ENCODE results near the gene DCLK1. TPM values are rescaled to one million over a fixed set of nuclear protein-coding genes. Genes with fewer than 3 reads are reported as not detected.

DCLK1 gene
- total RNA-seq, 2 experiments from 2014 or later, result not detected

DNA sequence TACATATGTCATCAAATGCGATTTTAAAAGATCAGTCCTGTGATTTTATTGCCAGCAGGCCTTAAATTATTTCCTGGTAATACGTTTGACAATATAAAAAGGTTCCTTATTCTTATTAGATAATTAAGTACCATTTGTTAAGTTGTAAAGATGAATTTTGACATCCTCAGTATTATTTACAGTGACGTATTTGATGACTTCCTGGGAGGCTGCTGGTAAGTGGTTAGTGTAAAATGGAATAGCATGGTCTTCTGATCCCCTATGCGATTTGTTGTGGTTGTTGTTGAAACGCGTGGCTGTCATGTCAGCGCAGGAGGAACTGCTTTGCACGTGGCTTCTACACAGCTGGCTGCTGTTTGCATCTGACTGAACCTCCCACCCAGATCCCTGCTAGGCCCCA is 99.7 kb downstream of the DCLK1 start:
- peaks cover 4% of the 10 kb centered on the region for H3K9me3 Mint-ChIP-seq
- DNase-seq (no peak), ATAC-seq (ENCODE audit: low read depth) (no peak)
- H3K27me3 Mint-ChIP-seq, result peaks cover 2% of the 10 kb centered on the region
- H3K4me3 Mint-ChIP-seq, result no peak overlapping the region
- H3K27ac Mint-ChIP-seq, result no peak overlapping the region
- no peaks in the 10 kb centered on the region for H3K36me3 Mint-ChIP-seq
- no peaks in the 10 kb centered on the region for H3K4me1 Mint-ChIP-seq
- POLR2A ChIA-PET, result no interaction called here

DNA sequence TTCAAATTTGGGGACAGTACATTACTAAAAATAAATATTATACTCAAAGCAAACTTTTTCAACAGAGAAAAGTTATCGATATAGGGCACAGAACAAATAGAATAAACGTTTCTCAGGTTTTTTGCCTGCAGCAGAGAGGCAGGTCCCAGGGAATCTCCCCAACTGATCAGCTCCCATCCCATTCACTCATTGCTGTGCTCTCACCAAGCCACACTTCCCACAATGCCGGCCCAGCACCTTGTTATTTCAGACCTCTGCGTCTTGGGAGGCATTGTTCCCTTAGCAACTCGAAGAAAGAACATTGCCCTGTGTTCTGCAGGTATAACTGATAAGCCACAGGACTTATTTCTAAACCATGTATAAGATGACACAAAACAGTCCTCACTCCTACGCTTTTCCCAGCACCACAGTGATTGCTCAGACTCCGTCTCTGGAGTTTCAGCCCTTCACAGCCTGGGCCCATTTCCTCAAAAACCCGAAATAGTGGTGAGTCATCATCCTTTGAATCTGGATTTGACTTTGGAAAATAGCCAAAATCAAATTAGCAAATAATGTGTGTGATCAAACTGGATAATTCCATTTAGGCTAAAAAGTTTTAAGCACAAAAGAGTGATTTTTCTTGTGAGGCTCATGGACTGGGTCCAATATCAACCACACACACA is 100.4 kb downstream of the DCLK1 start:
- H3K9me3 Mint-ChIP-seq, result peaks cover 4% of the 10 kb centered on the region
- H3K27me3 Mint-ChIP-seq, result peaks cover 2% of the 10 kb centered on the region
- ATAC-seq (ENCODE audit: low read depth) (no peak), DNase-seq (no peak)
- no peaks in the 10 kb centered on the region for H3K36me3 Mint-ChIP-seq
- H3K4me1 Mint-ChIP-seq, result no peaks in the 10 kb centered on the region
- H3K27ac Mint-ChIP-seq, result no peak overlapping the region
- no peak overlapping the region for H3K4me3 Mint-ChIP-seq
- POLR2A ChIA-PET, result no interaction called here

DNA sequence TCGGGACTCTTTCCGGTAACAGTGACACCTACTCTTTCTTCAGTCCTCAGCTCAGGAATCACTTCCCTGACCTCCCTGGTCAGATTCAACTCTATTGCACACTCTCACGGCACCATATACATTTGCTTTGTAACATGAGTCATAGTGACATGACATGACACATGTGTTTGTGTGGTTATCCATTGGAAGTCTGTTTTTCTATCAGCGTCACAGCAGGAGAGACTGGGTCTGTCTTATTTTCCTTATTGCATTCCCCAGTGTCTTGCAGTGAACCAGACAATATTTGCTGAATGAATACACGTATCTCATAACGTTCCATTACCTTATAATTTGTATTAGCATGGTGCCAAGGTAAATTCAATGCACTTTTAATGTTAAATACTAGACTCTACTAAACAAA is 102.0 kb downstream of the DCLK1 start:
- Mint-ChIP-seq H3K4me1 (no peaks in the 10 kb centered on the region), H3K9me3 (peaks cover 2% of the 10 kb centered on the region), H3K4me3 (no peak overlapping the region), H3K36me3 (no peaks in the 10 kb centered on the region), H3K27me3 (peaks cover 2% of the 10 kb centered on the region), H3K27ac (no peak overlapping the region)
- DNase-seq (no peak), ATAC-seq (ENCODE audit: low read depth) (no peak)
- POLR2A ChIA-PET, result no interaction called here

DNA sequence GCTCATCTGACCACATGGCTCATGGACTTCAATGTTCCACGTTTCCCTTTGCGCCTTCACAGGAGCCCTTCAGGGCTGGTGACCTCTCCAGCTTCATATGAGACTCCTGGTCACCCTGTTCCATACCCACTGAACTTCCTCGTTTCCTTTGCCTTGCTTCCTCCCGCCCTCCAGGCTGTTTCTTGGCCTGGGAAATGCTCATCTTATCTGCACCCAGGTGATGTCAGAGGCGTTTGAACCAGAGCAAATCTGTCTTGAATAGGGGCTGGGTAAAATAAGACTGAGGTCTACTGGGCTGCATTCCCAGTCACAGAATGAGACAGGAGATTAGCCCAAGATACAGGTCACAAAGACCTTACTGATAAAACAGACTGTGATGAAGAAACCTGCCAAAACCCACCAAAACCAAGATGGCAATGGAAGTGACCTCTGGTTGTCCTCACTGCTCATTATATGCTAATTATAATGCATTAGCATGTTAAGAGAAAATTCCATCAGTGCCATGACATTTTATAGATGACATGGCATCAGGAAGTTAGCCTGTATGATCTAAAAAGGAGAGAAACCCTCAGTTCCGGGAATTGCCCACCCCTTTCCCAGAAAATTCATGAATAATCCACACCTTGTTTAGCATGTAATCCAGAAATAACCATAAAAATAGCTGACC is 102.7 kb downstream of the DCLK1 start:
- ATAC-seq (ENCODE audit: low read depth) (no peak), DNase-seq (no peak)
- Mint-ChIP-seq H3K27ac (no peak overlapping the region), H3K4me1 (no peaks in the 10 kb centered on the region), H3K36me3 (no peaks in the 10 kb centered on the region), H3K4me3 (no peak overlapping the region), H3K9me3 (peaks cover 2% of the 10 kb centered on the region), H3K27me3 (peaks cover 2% of the 10 kb centered on the region)
- POLR2A ChIA-PET, result no interaction called here

DNA sequence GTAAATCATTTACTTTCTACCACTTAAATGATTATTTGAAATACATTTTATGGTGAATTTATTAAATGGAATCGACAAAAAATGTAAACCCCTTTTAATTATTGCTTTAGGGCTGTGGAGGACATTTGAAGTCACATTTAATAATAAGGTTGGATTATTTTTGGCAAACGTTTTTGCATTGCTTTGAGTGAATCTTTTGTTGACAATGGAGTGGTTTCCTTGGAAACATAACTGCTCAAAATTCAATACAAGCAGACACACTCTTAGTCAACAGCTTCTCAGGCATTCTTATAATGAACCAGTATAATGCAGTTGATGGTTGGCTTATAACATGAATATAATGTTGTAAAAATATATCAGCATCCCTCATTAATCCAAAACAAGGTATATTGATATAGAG is 104.7 kb downstream of the DCLK1 start:
- no peak for ATAC-seq (ENCODE audit: low read depth)
- no peak for DNase-seq
- Mint-ChIP-seq H3K4me3 (no peak overlapping the region), H3K36me3 (no peaks in the 10 kb centered on the region), H3K4me1 (no peaks in the 10 kb centered on the region), H3K27ac (no peak overlapping the region), H3K27me3 (peaks cover 2% of the 10 kb centered on the region), H3K9me3 (peaks cover 2% of the 10 kb centered on the region)
- POLR2A ChIA-PET, result no interaction called here

DNA sequence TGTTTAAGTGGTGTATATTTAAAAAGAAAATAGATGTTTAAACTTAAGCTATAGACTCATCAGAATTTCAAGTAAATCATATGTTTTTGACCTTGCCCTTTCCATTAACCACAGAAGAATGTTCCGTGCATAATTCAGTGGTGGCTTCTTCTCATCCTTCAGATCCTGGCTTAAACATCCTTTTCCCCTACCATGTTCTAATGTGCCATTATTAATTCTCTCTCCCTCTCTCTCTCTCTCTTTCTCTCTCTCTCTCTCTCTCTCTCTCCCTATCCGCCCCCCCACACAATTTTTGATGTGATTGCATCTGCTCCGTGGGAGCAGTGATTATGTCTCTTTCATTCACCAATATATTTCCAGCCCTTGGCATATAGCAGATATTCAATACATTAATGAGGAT is 116.4 kb downstream of the DCLK1 start:
- Mint-ChIP-seq H3K27ac (no peak overlapping the region), H3K4me3 (no peak overlapping the region), H3K27me3 (no peaks in the 10 kb centered on the region), H3K36me3 (no peaks in the 10 kb centered on the region), H3K9me3 (peaks cover 9% of the 10 kb centered on the region), H3K4me1 (no peaks in the 10 kb centered on the region)
- POLR2A ChIA-PET, result no interaction called here
- no peak for DNase-seq
- no peak for ATAC-seq (ENCODE audit: low read depth)

DNA sequence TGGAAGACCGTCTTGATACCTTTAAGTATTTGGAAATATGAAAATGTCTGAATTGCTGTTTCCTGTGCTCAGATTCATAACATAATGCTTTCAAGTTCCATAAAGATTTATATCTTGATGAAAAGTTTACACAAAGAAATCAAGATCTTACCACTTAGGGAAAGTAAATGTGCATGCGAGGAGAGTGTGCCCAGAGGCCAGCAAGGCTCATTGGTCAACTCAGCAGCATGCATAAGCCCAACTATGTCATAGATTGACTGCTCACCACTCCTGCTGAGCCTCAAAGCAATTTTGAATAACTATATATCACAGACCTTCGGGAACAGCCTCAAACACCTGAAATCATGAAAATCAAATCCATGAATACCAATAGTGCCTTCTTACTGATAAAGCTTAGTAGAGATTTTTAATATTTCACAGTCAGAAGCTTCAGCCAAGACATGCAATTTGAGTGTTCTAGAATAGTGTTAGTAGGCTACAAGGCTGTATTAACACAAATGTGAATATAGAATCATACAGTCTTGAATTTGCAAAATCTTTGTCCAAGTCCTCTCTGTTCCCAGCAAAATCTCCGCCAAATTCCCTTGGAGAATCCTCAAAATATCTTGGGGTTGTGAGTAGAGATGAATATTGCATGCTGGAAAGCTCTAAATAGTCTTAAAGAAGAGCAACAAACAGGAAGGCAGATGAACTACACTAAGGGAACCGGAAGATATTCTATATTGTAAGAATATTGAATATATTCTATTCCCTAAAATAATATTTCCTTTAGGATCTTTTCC is 124.1 kb downstream of the DCLK1 start:
- POLR2A ChIA-PET, result no interaction called here
- Mint-ChIP-seq H3K9me3 (no peaks in the 10 kb centered on the region), H3K4me3 (no peak overlapping the region), H3K4me1 (no peaks in the 10 kb centered on the region), H3K27ac (no peak overlapping the region), H3K27me3 (no peaks in the 10 kb centered on the region), H3K36me3 (no peaks in the 10 kb centered on the region)
- ATAC-seq (ENCODE audit: low read depth) (no peak), DNase-seq (no peak)

DNA sequence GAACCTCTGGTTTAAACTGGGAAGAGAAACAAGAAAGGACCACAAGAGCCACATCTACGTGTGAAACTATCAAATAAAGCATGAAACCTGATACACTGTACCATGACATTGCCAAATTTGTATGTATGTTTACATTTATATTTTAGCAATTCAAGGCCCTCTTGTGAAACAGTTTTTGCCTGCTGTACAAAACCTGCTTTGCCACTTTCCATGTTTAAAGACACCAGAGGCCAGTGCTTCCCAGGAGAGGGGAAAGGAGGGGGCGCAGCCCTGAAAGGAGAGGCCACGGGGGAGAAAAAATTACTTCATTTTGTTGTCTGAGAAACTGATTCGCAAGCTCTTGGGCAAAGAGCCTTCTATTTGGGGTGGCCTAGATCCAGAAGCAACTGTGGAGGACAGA is 124.8 kb downstream of the DCLK1 start:
- H3K4me1 Mint-ChIP-seq, result no peaks in the 10 kb centered on the region
- H3K36me3 Mint-ChIP-seq, result no peaks in the 10 kb centered on the region
- H3K4me3 Mint-ChIP-seq, result no peak overlapping the region
- H3K9me3 Mint-ChIP-seq, result no peaks in the 10 kb centered on the region
- H3K27me3 Mint-ChIP-seq, result no peaks in the 10 kb centered on the region
- H3K27ac Mint-ChIP-seq, result no peak overlapping the region
- ATAC-seq (ENCODE audit: low read depth) (no peak), DNase-seq (no peak)
- POLR2A ChIA-PET, result no interaction called here

DNA sequence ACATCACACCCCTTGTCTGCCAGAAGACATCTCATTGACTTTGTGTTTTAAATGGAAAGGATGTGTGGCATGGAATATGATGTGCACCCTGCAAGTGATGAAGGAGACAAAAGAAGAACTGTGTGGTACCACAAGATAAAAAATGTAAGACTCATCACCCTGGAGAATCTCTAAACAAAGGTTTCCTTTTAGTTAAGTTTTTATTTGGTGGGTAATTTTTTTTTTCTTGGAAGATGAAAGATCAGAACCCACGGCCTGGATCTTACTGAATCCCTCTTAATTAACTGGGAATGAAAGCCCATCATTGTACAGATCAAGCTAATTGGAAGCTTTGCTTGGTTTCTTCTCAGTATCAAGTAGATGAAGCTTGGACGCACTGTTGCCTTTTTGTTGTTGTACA is 129.6 kb downstream of the DCLK1 start:
- no peaks in the 10 kb centered on the region for H3K9me3 Mint-ChIP-seq
- H3K36me3 Mint-ChIP-seq, result no peaks in the 10 kb centered on the region
- ATAC-seq (ENCODE audit: low read depth) (no peak), DNase-seq (no peak)
- no peaks in the 10 kb centered on the region for H3K4me1 Mint-ChIP-seq
- H3K27ac Mint-ChIP-seq, result no peak overlapping the region
- no peaks in the 10 kb centered on the region for H3K27me3 Mint-ChIP-seq
- POLR2A ChIA-PET, result no interaction called here
- no peak overlapping the region for H3K4me3 Mint-ChIP-seq

DNA sequence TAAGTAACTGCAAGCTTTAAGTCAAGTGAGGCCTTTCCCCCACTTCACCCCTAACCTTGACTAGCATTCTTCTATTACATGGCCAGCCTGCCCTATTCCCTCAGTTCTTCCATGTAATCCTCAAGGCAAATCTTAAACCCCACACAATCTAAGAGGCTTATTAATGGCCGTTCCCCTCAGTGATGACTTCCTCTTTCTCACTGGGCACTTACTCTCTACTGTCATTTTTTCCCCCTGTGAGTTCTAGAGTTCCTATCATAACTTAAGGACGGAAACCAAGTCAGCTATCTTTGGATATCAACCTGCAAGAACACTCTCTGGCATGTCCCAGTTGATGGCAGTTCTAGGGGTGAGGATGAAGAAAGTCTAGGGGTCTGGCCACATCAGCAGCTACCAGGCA is 131.2 kb downstream of the DCLK1 start:
- POLR2A ChIA-PET, result no interaction called here
- no peak for DNase-seq
- Mint-ChIP-seq H3K27me3 (no peaks in the 10 kb centered on the region), H3K36me3 (no peaks in the 10 kb centered on the region), H3K4me3 (no peak overlapping the region), H3K27ac (no peak overlapping the region), H3K9me3 (no peaks in the 10 kb centered on the region), H3K4me1 (no peaks in the 10 kb centered on the region)
- no peak for ATAC-seq (ENCODE audit: low read depth)

DNA sequence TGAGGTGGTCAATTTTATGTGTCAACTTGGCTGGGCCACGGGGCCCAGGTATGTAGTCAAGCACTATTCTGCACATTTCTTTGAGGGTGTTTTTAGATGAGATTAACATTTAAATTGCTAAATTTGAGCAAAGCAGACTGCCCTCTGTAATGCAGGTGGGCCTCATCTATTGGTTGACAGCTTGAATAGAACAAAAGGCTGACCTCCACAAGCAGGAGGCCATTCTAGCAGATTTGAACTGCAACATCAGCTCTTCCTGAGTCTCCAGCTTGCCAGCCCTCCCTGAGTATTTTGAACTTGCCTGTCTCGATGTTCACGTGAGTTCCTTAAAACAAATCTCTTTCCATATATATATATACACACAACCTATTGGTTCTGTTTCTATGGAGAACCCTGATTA is 134.8 kb downstream of the DCLK1 start:
- H3K36me3 Mint-ChIP-seq, result no peaks in the 10 kb centered on the region
- ATAC-seq (ENCODE audit: low read depth) (no peak), DNase-seq (no peak)
- POLR2A ChIA-PET, result no interaction called here
- no peaks in the 10 kb centered on the region for H3K9me3 Mint-ChIP-seq
- no peaks in the 10 kb centered on the region for H3K4me1 Mint-ChIP-seq
- no peak overlapping the region for H3K4me3 Mint-ChIP-seq
- no peak overlapping the region for H3K27ac Mint-ChIP-seq
- H3K27me3 Mint-ChIP-seq, result no peaks in the 10 kb centered on the region

DNA sequence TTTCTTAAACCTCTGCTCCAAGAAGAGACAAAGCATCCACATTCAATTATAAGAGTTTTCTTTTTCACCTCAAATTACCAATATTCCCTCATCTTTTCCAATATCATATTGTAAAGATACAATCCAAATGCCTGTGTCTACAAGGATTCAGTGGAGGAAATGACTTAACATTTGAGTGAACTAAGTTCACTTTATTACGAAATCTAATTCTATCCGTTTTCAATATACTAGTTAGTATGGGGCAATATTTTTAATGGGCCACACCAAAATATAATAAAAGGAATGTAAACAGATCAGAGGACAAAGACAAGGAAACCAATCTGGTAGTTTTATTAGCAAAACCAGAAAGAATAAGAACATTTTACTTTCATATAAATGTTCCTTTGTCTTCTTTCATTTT is 136.0 kb downstream of the DCLK1 start:
- Mint-ChIP-seq H3K4me1 (no peaks in the 10 kb centered on the region), H3K9me3 (no peaks in the 10 kb centered on the region), H3K36me3 (no peaks in the 10 kb centered on the region), H3K27me3 (no peaks in the 10 kb centered on the region), H3K27ac (no peak overlapping the region), H3K4me3 (no peak overlapping the region)
- ATAC-seq (ENCODE audit: low read depth) (no peak), DNase-seq (no peak)
- POLR2A ChIA-PET, result no interaction called here

DNA sequence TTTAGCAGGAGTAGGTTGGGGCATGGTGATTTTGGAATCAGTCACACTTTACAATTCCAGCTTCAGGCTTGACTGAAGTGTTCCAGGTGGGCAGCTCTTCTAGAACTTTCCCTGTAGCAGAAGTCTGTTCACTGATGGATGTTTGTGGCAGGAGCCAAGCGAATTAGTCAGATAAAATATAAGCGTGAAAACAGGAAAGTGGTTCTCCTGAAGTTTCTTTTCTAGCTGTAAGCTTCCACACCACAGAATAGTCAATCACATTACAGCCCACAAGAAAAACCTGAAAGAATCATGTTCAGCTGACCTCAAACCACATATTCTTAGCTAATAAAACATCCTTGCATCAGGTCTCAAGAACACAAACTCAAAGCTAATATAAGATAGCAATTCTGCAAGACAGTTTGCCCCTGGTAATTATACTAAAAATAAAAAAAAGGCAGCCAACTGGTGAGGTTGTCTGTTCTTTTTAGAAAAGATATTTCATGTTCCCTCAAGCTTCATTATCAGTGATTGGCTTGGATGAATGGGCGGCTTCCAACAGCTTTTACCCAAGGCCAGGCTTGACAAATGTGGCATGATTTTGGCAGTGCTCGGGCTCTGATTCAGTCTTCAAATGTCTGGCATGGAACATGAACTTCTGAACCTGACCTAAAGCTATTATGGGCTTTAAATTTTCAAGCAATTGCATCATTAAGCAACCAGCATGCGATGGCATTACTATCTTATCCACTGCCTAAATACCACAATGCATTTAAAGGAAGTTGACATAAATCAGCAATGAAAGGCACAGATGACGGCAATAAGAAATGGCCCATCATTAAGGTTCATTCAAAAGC is 136.8 kb downstream of the DCLK1 start:
- DNase-seq (no peak), ATAC-seq (ENCODE audit: low read depth) (no peak)
- no peaks in the 10 kb centered on the region for H3K4me1 Mint-ChIP-seq
- no peak overlapping the region for H3K4me3 Mint-ChIP-seq
- no peak overlapping the region for H3K27ac Mint-ChIP-seq
- no peaks in the 10 kb centered on the region for H3K9me3 Mint-ChIP-seq
- no peaks in the 10 kb centered on the region for H3K36me3 Mint-ChIP-seq
- no peaks in the 10 kb centered on the region for H3K27me3 Mint-ChIP-seq
- POLR2A ChIA-PET, result no interaction called here
